Measurements from ENCODE around the gene GAMT. TPM values are rescaled to one million over a fixed set of nuclear protein-coding genes. Genes with fewer than 3 reads are reported as not detected.
A peak's percentile ranks its signal among the peaks of the same experiment; 100 is the strongest.

Gene GAMT
- total RNA-seq, 1 donor = 6.7 TPM

DNA sequence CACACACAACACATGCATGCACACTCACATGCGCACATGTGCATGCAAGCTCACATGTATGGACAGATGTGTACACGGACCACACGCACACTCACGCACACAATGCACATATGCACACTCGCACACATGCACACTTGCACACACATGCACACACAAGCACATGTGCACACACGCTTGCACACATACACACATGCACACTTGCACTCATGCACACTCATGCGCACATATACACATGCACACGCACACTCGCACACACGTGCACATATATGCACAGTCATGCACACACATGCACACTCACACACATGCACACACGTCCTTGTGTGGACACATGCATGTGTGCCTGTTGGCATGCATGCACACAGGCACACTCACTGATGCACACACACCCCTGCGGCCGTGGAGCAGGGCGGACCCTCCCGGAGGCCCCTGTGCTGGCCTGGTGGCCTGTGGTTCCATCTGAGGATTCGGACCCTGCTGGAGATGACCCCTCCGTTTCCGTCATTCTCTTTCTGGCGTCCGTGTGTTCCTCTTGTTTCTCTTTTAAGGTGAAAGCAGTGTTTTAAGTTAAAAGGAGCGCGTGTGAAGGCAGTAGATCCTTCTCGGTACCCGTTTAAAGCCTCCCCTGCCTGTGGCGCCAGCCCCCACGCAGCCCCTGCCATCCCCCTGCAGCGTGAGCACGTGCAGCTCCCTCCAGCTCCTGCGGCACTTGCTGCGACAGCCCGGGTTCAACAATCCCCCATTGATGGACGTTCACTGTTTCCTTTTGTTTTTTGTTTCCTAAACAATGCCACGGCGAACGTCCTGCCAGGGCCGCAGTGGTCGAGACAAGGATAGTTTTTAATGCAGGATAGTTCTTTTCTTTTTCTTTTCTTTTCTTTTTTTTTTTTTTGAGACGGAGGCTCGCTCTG lies 12.1 kb downstream of the GAMT start:
- Histone ChIP-seq H3K27me3 (ENCODE audit: insufficient read depth, low read length) (no peaks in the 10 kb centered on the region), H3K4me3 (ENCODE audit: low read length) (no peak overlapping the region), H3K4me1 (ENCODE audit: insufficient read depth, low read length) (peaks cover 9% of the 10 kb centered on the region), H3K9me3 (ENCODE audit: low read depth, low read length) (no peaks in the 10 kb centered on the region)

DNA sequence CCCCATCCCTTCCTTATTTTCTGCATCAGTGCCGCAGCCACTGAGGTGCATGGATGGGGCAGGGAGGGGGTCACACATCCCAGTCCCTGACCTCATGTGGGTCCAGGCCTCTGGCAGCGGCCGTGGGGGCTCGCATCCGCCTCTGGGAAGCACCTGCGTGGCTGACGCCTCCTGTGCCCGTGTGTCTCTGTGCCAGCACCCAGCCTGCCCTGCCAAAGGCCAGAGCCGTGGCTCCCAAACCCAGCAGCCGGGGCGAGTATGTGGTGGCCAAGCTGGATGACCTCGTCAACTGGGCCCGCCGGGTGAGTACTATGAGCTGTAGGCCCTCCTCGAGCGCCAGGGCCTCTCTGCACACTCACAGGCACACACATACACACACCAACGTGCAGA lies 12.7 kb downstream of the GAMT start:
- no peaks in the 10 kb centered on the region for H3K9me3 ChIP-seq (ENCODE audit: low read depth, low read length)
- H3K4me1 ChIP-seq (ENCODE audit: insufficient read depth, low read length) = peaks cover 13% of the 10 kb centered on the region
- no peak overlapping the region for H3K4me3 ChIP-seq (ENCODE audit: low read length)
- no peaks in the 10 kb centered on the region for H3K27me3 ChIP-seq (ENCODE audit: insufficient read depth, low read length)

DNA sequence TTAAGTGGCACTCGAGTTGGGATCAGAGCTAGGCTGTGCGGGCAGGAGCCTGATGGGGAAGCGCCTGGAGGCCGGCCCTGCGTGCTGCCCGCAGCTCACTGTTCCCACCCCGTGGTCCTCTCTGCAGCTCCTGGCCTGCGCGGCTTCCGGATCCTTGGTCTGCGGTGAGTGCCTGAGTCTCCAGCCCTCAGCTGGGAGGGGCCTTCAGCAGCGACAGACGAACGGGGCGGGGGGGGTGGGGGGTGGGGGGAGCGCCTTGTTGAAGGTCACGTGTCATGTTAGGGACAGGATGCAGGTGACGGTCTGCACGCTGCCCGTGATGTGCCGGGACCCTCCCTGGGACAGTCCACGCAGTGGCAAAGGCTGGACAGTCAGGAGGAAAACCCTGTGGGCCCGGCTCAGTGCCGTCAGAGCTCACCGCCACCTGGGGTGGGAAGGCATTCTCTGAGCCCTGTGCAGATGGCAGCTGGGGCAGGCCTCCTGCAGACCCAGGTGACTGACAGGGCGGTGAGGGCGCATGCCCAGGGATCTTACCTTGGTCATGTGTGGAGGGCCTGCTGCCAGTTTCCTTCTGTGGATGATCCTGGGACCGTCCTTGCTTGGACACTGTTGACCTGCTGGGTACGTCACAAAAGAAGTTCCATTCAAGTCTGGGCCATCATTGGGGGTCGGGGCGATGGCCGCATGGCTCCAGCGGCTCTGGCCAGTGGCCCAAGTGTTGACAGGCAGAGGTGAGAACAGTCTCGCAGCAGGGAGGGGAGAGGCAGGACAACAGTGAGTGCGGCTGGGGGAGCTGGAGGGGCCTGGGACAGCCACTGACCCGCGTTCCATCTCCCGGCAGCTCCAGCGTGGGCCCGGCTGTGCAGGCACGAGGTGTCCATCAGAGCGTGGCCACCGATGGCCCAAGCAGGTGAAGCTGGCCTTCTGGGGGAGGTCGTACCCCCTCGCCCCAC lies 13.4 kb downstream of the GAMT start:
- H3K27me3 ChIP-seq (ENCODE audit: insufficient read depth, low read length) = no peaks in the 10 kb centered on the region
- no peaks in the 10 kb centered on the region for H3K9me3 ChIP-seq (ENCODE audit: low read depth, low read length)
- no peak overlapping the region for H3K4me3 ChIP-seq (ENCODE audit: low read length)
- peaks cover 13% of the 10 kb centered on the region for H3K4me1 ChIP-seq (ENCODE audit: insufficient read depth, low read length)

DNA sequence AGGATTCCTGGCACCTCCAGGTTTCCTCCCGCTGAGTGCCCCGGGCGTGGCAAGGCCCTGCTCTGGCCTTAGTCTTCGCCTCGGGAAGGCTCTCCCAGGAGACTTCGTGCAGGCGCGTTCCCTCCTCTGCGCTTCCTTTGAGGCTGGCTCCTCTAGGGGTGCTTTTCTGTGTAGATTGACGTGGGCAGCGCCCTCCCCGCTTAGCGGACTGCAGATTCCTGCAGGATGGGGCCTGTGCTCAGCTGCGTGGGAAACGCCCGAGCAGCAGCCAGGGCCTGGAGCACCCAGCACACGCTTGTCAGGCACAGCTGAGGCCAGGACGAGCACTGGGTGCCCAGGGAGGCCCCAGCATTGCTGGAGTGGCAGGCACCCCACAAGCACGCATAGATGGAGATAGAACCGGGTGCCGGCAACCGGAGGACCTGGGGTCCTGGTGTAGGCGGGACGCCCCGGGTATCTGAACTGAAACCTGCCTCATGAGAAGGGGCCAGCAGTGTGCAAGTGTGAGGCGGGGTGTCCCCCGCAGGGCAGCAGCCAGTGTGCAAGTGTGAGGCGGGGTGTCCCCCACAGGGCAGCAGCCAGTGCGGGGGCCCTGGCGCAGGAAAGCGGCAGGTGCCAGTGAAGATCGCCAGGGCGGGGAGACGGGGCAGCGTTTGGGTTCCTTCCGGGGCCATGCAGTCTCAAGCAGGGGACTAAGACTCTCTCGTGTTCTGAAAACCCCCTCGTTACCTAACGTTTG lies 14.2 kb downstream of the GAMT start:
- H3K9me3 ChIP-seq (ENCODE audit: low read depth, low read length) = no peaks in the 10 kb centered on the region
- no peak overlapping the region for H3K4me3 ChIP-seq (ENCODE audit: low read length)
- H3K4me1 ChIP-seq (ENCODE audit: insufficient read depth, low read length) = peaks cover 13% of the 10 kb centered on the region
- H3K27me3 ChIP-seq (ENCODE audit: insufficient read depth, low read length) = no peaks in the 10 kb centered on the region

DNA sequence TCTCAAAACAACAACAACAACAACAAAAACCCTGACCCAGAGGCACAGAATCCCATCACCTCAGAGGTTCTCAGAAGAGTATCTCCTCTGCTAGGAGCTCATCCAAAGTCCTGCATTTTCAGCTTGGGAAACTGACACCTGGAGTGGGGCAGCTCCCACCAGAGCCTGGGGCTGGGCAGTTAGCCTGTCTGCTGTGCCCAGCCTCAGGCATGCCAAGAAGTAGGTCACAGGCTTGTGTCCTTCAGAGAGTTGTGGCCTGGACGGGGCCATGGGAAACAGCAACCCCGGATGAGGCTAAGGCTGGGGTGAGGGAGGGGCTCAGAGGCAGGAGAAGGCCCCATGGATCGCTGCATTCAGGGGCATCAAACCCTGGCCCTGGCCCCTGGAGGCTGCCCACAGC lies 15.5 kb downstream of the GAMT start:
- Histone ChIP-seq H3K4me3 (ENCODE audit: low read length) (no peak overlapping the region), H3K4me1 (ENCODE audit: insufficient read depth, low read length) (peaks cover 13% of the 10 kb centered on the region), H3K9me3 (ENCODE audit: low read depth, low read length) (no peaks in the 10 kb centered on the region)

DNA sequence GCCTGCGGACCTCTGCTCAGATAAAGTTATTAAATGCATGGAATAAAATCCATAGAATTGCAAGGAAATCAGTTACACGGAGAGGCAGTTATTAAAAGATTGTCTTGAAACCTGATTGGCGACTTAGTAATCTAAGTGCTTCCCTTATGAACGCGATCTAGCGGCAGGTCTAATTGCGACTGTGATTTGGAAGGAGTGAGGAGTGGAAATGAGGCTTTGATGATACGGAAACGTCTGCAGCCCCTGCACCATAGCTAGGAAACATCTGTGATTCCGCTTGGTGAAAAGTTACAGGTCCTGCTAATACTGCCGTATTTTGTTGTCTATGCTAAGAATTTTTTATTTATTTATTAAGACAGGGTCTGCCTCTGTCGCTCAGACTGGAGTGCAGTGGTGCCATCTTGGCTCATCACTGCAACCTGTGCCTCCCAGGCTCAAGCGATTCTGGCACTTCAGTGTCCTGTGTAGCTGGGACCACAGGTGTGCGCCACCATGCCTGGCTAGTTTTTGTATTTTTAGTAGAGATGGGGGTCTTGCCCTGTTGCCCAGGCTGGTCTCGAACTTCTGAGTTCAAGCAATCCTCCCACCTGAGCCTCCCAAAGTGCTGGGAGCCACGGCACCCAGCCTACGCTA lies 16.7 kb downstream of the GAMT start:
- H3K9me3 ChIP-seq (ENCODE audit: low read depth, low read length) = no peaks in the 10 kb centered on the region
- H3K4me1 ChIP-seq (ENCODE audit: insufficient read depth, low read length) = peaks cover 13% of the 10 kb centered on the region
- H3K27me3 ChIP-seq (ENCODE audit: insufficient read depth, low read length) = no peaks in the 10 kb centered on the region
- peak overlapping the region; percentile 71 for H3K4me3 ChIP-seq (ENCODE audit: low read length)

More for the DNA sequence above, 15.5 kb downstream of the GAMT start:
- H3K27me3 ChIP-seq (ENCODE audit: insufficient read depth, low read length) = no peaks in the 10 kb centered on the region

DNA sequence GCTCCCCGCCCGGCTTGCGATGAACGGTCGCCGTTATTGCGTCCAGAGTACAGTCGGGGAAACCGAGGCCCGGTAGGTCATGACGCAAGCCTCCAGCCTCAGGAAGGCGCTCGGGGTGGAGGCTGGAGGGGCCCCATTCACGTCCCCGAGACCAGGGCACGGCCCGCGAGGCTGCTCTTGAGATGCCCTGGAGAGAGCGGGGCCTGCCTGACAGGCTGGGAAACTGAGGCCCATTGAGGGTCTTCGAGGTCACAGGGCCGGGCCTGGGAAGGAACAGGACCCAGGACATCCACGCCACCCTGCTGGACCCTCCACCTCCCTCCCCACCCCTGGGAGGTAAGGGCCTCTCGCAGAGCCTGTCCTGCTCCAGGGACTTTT lies 17.3 kb downstream of the GAMT start:
- no peaks in the 10 kb centered on the region for H3K27me3 ChIP-seq (ENCODE audit: insufficient read depth, low read length)
- H3K4me3 ChIP-seq (ENCODE audit: low read length) = peak overlapping the region; percentile 71
- no peaks in the 10 kb centered on the region for H3K9me3 ChIP-seq (ENCODE audit: low read depth, low read length)
- peaks cover 13% of the 10 kb centered on the region for H3K4me1 ChIP-seq (ENCODE audit: insufficient read depth, low read length)

DNA sequence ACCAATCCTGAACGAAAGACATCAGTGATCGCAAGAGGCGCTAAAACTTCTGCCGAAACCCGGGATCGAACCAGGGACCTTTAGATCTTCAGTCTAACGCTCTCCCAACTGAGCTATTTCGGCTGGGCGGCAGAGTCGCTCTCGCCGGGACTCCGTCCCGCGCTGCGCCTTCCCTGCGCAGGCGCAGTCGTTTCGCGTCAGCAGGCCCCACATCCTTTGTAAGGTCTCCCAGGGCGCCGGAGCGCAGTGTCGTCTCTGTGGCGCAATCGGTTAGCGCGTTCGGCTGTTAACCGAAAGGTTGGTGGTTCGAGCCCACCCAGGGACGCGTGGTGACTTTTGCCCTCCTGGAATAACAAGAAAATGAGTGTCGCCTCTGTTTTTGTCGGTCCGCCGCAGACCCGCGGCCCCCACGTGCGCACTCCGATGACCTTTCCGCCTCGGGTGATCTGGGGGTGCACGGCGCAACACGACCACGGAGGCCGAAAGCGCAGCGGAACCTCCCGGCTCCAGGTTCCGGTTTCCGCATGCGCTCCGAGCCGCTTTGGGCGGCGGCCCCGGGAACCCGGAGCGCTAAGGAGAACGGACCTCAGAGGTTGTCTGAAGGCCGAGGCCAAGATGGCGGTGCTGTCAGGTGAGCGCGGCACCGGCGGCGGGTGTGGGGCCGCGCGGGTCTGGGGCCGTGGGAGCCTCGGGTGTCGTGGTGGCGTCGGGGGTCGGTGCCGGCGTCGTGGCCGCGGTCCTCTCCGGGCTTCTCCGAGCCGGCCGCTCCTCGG lies 17.8 kb downstream of the GAMT start, which contains the start of gene NDUFS7:
Gene NDUFS7 (plus strand): TSS at position 596 of the 773 bp plus-strand sequence. CDS start 20 bp downstream, at position 616.
- Histone ChIP-seq H3K4me1 (ENCODE audit: insufficient read depth, low read length) (peaks cover 13% of the 10 kb centered on the region), H3K27me3 (ENCODE audit: insufficient read depth, low read length) (no peaks in the 10 kb centered on the region), H3K4me3 (ENCODE audit: low read length) (peak within 1 kb of the TSS; percentile 71), H3K9me3 (ENCODE audit: low read depth, low read length) (no peaks in the 10 kb centered on the region)

DNA sequence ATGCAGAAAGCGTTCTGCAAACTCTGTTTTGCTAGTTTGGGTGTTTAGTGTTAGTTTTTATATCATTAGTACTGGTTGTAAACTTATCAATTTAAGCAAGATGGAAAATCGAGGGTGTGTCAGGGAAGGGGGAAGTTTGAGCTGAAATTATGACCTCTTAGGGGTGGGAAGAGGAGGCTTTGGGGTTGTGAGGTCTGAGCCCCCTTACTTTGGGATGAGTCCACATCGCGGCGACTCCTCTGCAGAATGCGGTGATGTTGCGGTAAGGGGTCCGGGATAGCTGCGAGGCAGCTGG lies 18.4 kb downstream of the GAMT start:
- H3K27me3 ChIP-seq (ENCODE audit: insufficient read depth, low read length) = no peaks in the 10 kb centered on the region
- no peaks in the 10 kb centered on the region for H3K9me3 ChIP-seq (ENCODE audit: low read depth, low read length)
- H3K4me1 ChIP-seq (ENCODE audit: insufficient read depth, low read length) = peaks cover 13% of the 10 kb centered on the region
- peak overlapping the region; percentile 71 for H3K4me3 ChIP-seq (ENCODE audit: low read length)

DNA sequence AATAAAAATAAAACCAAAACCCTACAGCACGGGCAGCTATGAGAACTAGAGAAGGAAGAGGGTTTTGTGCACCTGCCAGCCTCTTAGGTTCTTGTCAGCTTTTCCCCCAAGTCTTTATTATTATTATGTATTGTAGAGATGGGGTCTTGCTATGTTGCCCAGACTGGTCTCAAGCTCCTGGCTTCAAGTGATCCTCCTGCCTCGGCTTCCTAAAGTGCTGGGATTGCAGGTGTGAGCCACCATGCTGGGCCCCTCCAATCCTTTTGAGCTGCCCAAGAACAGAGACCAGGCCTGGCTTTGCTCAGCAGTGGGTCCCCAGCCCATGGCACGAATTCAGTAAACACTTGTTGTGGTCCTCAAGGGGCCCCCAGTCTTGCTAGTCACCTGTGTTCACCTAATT lies 19.1 kb downstream of the GAMT start:
- no peaks in the 10 kb centered on the region for H3K27me3 ChIP-seq (ENCODE audit: insufficient read depth, low read length)
- H3K4me3 ChIP-seq (ENCODE audit: low read length) = no peak overlapping the region
- peaks cover 13% of the 10 kb centered on the region for H3K4me1 ChIP-seq (ENCODE audit: insufficient read depth, low read length)
- H3K9me3 ChIP-seq (ENCODE audit: low read depth, low read length) = no peaks in the 10 kb centered on the region

DNA sequence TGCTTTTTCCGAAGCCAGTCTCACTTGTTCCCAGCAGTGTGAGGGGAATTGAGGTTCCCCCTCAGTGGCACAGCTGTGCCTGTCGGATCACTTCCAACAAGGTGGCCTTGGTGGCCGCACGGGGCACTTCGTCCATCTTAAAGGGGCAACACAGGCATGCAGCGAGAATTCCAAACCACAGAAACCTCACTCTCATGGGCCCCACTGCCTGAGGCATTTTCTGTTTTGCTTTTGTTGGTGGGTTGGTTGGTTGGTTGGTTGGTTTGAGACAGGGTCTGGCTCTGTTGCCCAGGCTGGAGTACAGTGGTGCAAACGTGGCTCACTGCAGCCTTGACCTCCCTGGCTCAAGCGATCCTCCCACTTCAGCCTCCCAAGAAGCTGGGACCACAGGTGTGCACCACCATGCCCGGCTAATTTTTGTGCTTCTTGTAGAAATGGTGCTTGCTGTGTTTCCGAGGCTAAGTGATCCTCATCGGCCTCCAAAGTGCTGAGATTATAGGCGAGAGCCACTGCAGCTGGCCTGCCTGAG lies 21.3 kb downstream of the GAMT start:
- Histone ChIP-seq H3K27me3 (ENCODE audit: insufficient read depth, low read length) (no peaks in the 10 kb centered on the region), H3K4me1 (ENCODE audit: insufficient read depth, low read length) (peaks cover 11% of the 10 kb centered on the region), H3K4me3 (ENCODE audit: low read length) (no peak overlapping the region), H3K9me3 (ENCODE audit: low read depth, low read length) (no peaks in the 10 kb centered on the region)

DNA sequence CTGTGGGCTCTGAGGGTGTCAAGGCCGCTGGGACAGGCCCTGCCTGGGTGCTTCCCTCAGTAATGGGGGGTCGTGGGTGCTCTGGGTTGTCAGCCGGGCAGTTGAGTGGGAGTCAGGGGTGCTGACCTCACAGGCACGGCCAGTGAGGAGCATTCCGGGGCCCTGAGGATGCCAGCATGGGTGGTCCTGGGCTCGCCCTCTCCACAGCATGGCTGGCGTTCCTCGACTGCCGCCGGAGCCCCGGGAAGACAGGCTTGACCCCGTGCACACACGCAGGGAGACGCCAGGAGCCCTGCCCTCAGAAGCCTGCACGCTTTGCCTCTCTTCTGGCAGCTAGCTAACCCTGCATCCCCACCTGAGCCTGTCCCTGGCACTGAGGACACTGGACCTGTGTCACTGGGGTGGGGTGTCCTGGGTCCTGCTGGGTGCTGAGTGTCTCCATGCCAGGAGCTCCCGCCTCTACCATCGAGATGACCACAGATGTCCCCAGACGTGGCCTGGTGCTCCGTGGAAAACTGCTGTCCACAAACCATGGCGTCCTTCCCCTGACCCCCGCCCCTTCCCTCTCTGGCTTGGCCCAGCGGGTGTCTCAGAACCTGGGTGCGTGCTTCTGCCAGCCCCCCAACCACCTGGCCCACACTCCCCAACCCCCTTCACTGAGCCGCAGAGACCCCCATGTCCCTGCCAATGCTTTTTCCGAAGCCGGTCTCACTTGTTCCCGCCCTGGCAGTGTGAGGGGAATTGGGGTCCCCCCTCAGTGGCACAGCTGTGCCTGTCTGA lies 22.0 kb downstream of the GAMT start:
- H3K4me1 ChIP-seq (ENCODE audit: insufficient read depth, low read length) = peaks cover 4% of the 10 kb centered on the region
- no peak overlapping the region for H3K4me3 ChIP-seq (ENCODE audit: low read length)

More for the DNA sequence above, 22.0 kb downstream of the GAMT start:
- H3K9me3 ChIP-seq (ENCODE audit: low read depth, low read length) = no peaks in the 10 kb centered on the region
- no peaks in the 10 kb centered on the region for H3K27me3 ChIP-seq (ENCODE audit: insufficient read depth, low read length)

Data from mononuclear cell (primary cell).